H7 (cell line): ENCODE results near the gene CDH22. TPM values are rescaled to one million over a fixed set of nuclear protein-coding genes. Genes with fewer than 3 reads are reported as not detected.

Experiments used
- DNase-seq: peaks from one replicate; pipeline ENCODE4 v3.0.0; 2012
- H3K27me3 ChIP-seq: 2 replicates; pipeline ENCODE4 v1.6.0; 2011; ENCODE audit warnings: mild to moderate bottlenecking, low read length; ENCODE audit not compliant: control insufficient read depth, insufficient read depth
- H3K36me3 ChIP-seq: replicated peaks from 2 replicates; pipeline ENCODE4 v1.5.1; 2011; ENCODE audit warnings: low read length; ENCODE audit not compliant: control insufficient read depth, insufficient read depth
- H3K4me3 ChIP-seq: 2 replicates; pipeline ENCODE4 v1.5.1; 2011; ENCODE audit warnings: low read depth, mild to moderate bottlenecking, control low read depth, low read length, moderate library complexity; ENCODE audit not compliant: insufficient read depth
- total RNA-seq: library from RNA; depleted of rRNA; stranded (reverse); fragments of >200 nt; shearing (Covaris generic); gene quantifications from 2 replicates; pipeline ENCODE4 v1.2.3, GENCODE V29; 2014

Gene CDH22
- total RNA-seq, 1 experiment from 2014 or later: 0.03 TPM

DNA sequence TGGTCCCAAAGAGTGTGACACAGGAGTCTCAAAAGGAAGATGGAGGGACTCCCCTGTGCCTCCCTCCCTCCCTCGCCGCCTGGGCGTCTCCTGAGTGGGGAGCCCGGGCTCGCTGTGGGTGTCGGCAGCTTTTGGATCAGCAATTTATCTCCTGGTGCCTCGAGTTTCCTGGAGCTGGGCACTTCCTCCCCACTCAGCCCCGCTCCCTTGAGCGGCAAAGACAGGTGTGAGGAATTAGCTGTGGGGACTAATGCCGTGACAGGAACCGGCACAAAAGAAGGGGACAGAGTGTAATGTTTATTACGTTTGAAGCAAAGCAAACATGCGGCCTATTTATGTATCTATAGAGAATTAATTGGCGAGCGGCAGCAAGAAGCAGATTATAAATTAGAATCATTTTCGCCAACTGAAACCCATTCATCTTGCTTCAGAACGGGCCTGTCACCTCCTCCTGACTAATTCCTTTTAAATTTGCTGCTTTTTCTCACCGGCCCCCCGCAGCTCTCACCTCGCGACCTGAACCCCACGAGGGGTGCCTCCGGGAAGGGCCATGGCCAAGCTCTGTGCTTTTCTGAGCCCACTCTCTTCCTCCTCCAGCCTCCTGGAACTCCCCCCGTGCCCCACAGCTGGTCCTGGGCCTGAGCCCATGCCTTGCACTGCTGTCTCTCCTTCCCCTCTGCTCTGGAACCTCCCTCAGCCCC lies 8.8 kb upstream of the CDH22 start:
- no peaks in the 10 kb centered on the region for H3K36me3 ChIP-seq
- peak; percentile 47 for DNase-seq
- H3K4me3 ChIP-seq: no peak overlapping the region
- H3K27me3 ChIP-seq: peaks cover 30% of the 10 kb centered on the region

DNA sequence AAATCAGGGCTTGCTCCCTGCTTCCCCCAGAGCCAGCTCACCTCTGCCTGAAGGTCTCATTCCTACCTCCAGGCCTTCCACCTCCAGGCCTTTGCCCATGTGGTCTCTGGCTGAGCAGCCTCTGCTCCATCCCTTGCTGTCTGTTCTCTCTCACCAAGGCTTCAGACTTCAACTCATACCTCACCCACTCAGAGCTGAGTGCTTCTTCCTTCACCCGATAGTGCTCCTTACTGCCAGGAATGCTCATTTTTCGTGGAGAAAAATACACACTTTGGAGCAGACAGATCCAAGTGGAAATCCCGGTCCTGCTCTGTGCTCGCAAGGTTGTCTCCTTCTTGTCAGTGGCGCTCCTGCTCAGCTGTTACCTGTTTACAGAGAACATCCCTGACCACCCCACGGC lies 7.0 kb upstream of the CDH22 start:
- DNase-seq: no peak
- H3K36me3 ChIP-seq: no peaks in the 10 kb centered on the region
- H3K27me3 ChIP-seq: peaks cover 49% of the 10 kb centered on the region
- no peak overlapping the region for H3K4me3 ChIP-seq

DNA sequence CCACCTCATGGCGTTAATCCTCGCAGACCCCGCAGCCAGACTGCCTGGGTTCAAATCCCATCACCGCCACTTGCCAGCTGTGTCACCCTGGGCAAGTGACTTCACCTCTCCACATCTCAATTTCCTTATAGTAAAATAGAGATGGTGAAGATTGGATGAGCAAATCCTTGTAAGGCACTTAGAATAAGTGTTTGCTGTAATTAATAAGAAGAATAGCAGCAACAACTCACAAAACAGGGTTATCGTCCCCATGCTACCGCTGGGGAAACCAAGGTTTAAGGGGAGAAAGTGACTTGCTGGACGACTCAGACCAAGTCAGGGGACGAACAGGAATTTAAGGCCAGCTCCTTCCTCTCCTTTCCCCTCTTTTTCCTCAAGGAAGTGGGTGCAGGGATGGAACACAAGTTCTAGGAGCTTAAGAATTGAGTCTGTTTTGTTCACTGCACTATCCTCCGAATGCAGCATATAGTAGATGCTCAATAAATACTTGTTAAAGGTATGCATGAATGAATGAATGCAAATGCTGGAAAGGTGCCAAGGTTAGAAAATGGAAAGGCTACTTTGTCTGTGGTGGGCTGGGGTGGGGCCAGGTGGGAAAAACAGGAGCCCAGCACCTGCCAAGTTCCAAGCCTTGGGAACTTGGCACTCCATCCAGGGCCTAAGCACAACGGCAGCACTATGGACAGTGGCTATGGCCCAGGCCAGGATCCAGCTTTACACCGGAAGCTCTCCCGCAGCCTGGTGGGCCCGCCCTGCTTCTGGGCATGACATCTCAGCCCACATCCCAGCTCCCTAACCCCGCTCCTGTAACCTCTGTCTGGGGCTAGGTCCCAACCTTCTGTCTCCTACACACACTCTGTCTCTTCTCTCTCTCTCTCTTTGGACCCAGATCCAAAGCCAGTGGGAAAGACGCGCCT lies 4.9 kb upstream of the CDH22 start:
- DNase-seq: no peak
- peak overlapping the region; percentile 48 for H3K4me3 ChIP-seq
- H3K27me3 ChIP-seq: peaks cover 69% of the 10 kb centered on the region
- H3K36me3 ChIP-seq: no peaks in the 10 kb centered on the region

DNA sequence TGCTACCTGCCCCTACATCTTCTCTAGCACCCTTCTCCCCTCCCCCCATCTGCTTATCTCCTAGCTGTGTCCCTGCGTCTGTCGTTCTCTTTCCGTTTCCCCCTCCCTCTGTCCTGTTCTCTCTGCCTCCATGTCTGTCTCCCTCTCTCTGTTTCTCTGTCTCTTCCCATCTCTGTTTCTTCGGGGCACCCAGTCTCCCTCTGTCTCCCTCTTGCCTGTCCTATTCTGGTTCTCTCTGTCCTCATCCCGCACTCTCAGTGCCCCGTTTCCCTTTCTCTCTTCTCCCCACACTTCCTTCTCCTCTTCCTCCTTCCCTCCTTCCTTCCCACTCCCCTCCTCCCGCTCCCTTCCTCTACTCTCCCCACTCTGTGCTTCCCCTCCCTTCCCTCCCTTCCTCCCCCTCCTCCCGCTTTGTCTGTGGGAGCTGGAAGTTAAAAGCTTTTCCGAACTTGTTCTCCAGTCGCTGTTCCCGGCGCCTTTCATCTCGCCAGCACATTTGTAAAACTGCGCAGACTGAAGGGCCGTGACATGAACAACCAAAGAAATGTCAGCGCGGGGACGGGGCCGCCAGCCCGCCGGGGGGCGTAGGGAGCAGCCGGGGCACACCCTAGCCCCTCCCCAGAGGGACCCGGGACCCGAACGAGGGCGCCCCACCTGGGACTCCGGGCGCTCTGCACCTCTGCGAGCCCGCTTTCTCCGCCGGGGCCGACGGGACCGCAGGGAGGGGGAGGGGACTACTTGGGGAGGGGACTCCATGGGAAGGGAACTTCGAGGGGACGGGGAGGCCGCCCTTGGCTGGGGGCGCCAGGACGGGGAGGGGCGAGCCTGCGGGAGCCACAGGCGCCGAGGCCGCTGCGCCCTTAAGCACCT lies 4.0 kb upstream of the CDH22 start:
- no peaks in the 10 kb centered on the region for H3K36me3 ChIP-seq
- H3K4me3 ChIP-seq: peak overlapping the region; percentile 48

DNA sequence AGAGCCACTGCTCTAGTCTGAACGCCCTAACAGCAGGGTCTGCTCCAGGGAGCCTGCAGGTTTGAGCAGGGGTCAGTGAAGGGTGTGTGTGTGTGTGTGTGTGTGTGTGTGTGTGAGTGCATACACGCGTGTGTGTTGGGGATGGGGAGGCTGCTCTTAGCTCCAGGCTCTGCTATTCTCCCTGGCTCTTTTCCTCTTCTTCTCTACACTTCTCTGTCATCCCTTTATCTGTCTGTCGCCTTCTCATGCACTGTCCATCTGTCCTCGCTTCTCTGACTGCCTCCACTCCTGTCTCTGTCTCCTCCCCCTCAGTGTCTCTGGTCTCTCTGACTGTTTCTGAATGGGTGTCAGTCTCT lies 3.4 kb upstream of the CDH22 start:
- Histone ChIP-seq H3K27me3 (peaks cover 82% of the 10 kb centered on the region), H3K36me3 (no peaks in the 10 kb centered on the region), H3K4me3 (peak overlapping the region; percentile 48; the same call in 1 of the 2 replicates)
- no peak for DNase-seq

More for the DNA sequence above, 4.0 kb upstream of the CDH22 start:
- peaks cover 77% of the 10 kb centered on the region for H3K27me3 ChIP-seq
- DNase-seq: peak; percentile 95

- Histone ChIP-seq H3K4me3 (no peak overlapping the region), H3K36me3 (no peaks in the 10 kb centered on the region), H3K27me3 (peaks cover 87% of the 10 kb centered on the region)
- no peak for DNase-seq
Observed at GRCh38 chr20:46311039-46311650, 2.8 kb upstream of the CDH22 start.

GRCh38 chr20:46309945-46310344 lies 1.6 kb upstream of the CDH22 start:
- H3K27me3 ChIP-seq: peaks cover 93% of the 10 kb centered on the region
- DNase-seq: no peak
- H3K36me3 ChIP-seq: no peaks in the 10 kb centered on the region
- H3K4me3 ChIP-seq: no peak overlapping the region

- peaks cover 74% of the 10 kb centered on the region for H3K27me3 ChIP-seq
- H3K36me3 ChIP-seq: no peaks in the 10 kb centered on the region
- peak overlapping the region; percentile 55 for H3K4me3 ChIP-seq
- DNase-seq: peak; percentile 84
Observed at GRCh38 chr20:46307999-46308257, 370 bp downstream of the CDH22 start.

- peak; percentile 99 for DNase-seq
- Histone ChIP-seq H3K4me3 (peak overlapping the region; percentile 55), H3K27me3 (peaks cover 70% of the 10 kb centered on the region), H3K36me3 (no peaks in the 10 kb centered on the region)
Observed at GRCh38 chr20:46307139-46307998, 929 bp downstream of the CDH22 start.

- DNase-seq: peak; percentile 60
- Histone ChIP-seq H3K36me3 (no peaks in the 10 kb centered on the region), H3K27me3 (peaks cover 63% of the 10 kb centered on the region), H3K4me3 (no peak overlapping the region)
Observed at GRCh38 chr20:46306743-46307138, 1.6 kb downstream of the CDH22 start.

- no peaks in the 10 kb centered on the region for H3K36me3 ChIP-seq
- H3K4me3 ChIP-seq: no peak overlapping the region
- peaks cover 56% of the 10 kb centered on the region for H3K27me3 ChIP-seq
- DNase-seq: no peak
Observed at GRCh38 chr20:46305973-46306360, 2.3 kb downstream of the CDH22 start.

GRCh38 chr20:46305331-46305972 lies 2.8 kb downstream of the CDH22 start:
- H3K36me3 ChIP-seq: no peaks in the 10 kb centered on the region
- no peak overlapping the region for H3K4me3 ChIP-seq
- H3K27me3 ChIP-seq: peaks cover 51% of the 10 kb centered on the region
- DNase-seq: no peak

DNA sequence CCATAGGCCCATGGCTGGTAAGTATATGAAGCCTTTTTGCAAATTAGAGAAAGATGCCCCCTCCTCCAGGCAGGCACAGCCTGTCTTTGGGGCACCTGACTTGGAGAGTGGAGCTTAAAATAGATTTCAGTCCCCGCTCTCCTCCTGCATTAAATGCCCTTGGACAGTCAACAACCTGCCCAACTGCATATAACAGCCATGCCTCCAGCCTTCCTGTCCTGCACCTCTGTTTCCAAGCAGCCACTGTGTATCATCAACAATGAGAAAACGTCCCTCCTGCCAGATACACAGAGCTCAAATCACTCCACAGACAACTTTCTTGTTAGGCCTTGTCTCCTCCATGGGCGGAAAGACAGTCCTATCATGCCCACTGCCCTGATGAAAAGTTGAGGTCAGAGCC lies 3.4 kb downstream of the CDH22 start:
- Histone ChIP-seq H3K36me3 (no peaks in the 10 kb centered on the region), H3K4me3 (no peak overlapping the region), H3K27me3 (peaks cover 45% of the 10 kb centered on the region)
- DNase-seq: no peak
